ENCODE data around the gene TFIP11.

Gene TFIP11

DNA sequence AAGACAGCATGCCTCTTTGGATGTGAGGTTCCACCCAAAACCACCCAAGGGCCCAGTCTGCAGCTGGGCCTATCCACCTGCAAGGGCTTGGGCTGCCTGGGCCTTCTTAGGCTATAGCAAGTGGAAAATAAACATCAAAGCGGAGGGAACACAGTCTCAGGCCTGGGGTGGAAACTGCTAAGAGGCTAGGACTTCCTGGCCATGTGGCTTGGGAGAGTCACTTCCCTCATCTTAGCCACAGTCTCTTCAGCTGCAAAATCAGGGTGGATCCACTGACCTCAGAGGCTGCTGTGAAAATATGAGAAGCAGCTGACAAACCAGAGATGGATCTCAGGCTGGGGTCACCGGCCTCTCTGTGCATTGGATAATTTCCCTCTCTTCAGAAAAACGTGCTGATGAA is 30.6 kb upstream of the TFIP11 start:
- TF ChIP-seq ZFX (IDR thresholded peaks at IDR 0.05; ENCODE audit: borderline replicate concordance): no peak
- no peak for TF ChIP-seq CTCF (IDR thresholded peaks at IDR 0.05)

DNA sequence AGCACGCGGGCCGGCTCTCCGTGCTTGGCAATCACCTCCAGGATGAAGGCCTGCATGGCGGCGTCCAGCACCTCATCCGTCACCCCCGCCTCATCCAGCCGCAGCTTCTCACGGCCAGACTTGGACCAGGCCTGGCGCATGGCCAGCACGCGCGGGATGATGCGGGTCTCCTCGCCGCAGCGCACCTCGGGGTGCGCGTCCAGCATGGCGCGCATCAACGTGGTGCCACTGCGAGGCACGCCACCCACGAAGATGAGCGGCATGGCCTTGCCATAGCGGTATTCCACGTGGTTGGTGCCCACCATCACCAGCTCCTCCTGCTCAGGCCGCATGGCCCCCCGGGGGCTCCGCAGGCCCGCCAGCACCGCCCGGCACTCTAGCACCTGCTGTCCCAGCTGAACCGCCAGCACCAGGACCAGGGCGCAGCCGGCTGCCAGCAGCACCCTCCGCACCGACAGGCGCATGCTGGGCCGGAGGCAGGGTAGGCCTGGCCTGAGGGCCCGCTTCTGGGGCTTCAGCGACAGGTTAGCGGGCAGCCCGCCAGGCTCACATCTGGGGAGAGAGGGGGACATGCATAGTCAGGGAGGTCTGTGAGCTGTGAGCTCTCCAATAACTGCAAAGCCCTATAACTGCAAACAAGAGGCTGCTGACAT is 29.0 kb upstream of the TFIP11 start:
- TF ChIP-seq ZFX (IDR thresholded peaks at IDR 0.05; ENCODE audit: borderline replicate concordance) (no peak), CTCF (IDR thresholded peaks at IDR 0.05) (no peak)
- H3K27ac ChIP-seq: no peak overlapping the region

More for the DNA sequence above, 30.6 kb upstream of the TFIP11 start:
- H3K27ac ChIP-seq: no peak overlapping the region

GRCh38 chr22:26540119-26540518 is 27.8 kb upstream of the TFIP11 start:
- no peak for TF ChIP-seq ZFX (IDR thresholded peaks at IDR 0.05; ENCODE audit: borderline replicate concordance)
- TF ChIP-seq CTCF (IDR thresholded peaks at IDR 0.05): no peak
- H3K27ac ChIP-seq: no peak overlapping the region

- H3K27ac ChIP-seq: no peak overlapping the region
- TF ChIP-seq ZFX (IDR thresholded peaks at IDR 0.05; ENCODE audit: borderline replicate concordance) (no peak), CTCF (IDR thresholded peaks at IDR 0.05) (no peak)
Observed at GRCh38 chr22:26536762-26537134, 24.5 kb upstream of the TFIP11 start.

DNA sequence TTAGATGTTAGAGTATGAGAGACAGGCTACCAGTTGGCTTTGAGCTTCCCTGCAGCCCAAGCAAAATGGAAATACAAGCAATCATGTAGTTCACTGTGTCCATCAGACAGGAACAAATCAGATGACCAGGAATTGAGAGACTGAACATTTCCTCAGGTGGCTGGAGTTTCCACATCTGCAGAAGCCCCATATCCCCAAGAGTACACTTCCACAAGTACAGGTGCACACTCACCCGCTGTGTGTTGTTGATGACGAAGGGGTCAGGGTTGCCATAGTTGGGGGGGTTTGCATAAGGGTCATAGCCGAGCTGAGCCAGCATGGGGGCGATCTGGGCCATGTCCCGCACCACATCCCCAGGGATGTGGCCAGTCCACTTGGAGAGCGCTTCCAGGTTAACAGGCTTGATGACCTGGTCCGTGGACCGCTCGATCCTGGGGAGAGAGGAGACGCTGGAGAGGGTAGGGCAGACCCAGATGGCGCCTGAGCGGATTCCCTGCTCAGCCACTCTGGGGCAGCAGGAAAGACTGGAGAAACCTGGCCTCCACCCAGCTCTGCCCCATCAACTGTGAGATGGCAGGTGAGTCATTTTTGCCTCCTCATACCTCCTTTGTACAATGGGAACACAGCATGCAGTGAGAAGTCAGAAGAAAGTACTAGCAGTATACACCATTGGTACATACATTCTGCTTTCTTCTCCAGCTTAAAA is 23.9 kb upstream of the TFIP11 start:
- no peak overlapping the region for H3K27ac ChIP-seq
- no peak for TF ChIP-seq CTCF (IDR thresholded peaks at IDR 0.05)
- TF ChIP-seq ZFX (IDR thresholded peaks at IDR 0.05; ENCODE audit: borderline replicate concordance): no peak

DNA sequence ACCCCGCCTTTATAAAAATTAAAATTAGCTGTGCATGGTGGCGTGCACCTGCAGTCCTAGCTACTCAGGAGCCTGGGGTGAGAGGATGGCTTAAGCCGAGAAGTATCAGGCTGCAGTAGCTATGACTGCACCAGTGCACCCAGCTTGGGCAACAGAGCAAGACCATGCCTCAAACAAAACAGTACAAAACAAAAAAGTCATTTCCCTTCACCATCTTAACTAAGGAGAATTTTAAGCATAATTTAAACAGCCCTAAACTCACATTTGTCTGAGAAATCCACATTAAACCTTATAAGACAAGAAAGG is 23.3 kb upstream of the TFIP11 start:
- H3K27ac ChIP-seq: no peak overlapping the region
- TF ChIP-seq ZFX (IDR thresholded peaks at IDR 0.05; ENCODE audit: borderline replicate concordance): no peak
- no peak for TF ChIP-seq CTCF (IDR thresholded peaks at IDR 0.05)

- TF ChIP-seq CTCF (IDR thresholded peaks at IDR 0.05): no peak
- TF ChIP-seq ZFX (IDR thresholded peaks at IDR 0.05; ENCODE audit: borderline replicate concordance): no peak
- H3K27ac ChIP-seq: no peak overlapping the region
Observed at GRCh38 chr22:26534874-26535602, 22.8 kb upstream of the TFIP11 start.

Measured in 22Rv1 (cell line).